Omental fat pad (tissue), 4 donors: ENCODE data around the gene GAS6. TPM values are rescaled to one million over a fixed set of nuclear protein-coding genes. Genes with fewer than 3 reads are reported as not detected.
"Not testable (repeated sequence)": the region's sequence is repeated elsewhere in the genome, so short reads cannot be mapped to it uniquely, and the experiment has no call there.

Experiments
- ATAC-seq: fragments of 150-250 bp; one replicate; pipeline ENCODE4 v1.9.1; 2016; ENCODE audit warnings: mild to moderate bottlenecking, moderate library complexity; ENCODE audit not compliant: low FRiP score
- DNase-seq: peaks from one replicate; pipeline ENCODE4 v3.0.0-alpha.2; 2019; ENCODE audit warnings: low spot score
- total RNA-seq, 4 donors: library from RNA; depleted of rRNA; stranded (reverse); fragments of >200 nt; gene quantifications; one replicate each; pipeline ENCODE4 v1.1.0, GENCODE V29; 2016
- TF ChIP-seq, protein P1 (sequence below), 3 donors: fragments of 450-650 bp; IDR thresholded peaks; one replicate each; pipeline ENCODE4 v1.5.1; 2016 to 2017; ENCODE audit warnings: antibody characterized with exemption in 3 of 3, mild to moderate bottlenecking in 3 of 3, moderate library complexity in 2 of 3

The GAS6 gene
- total RNA-seq = 100 to 1,000 TPM; 129 to 207 (median 164) TPM

DNA sequence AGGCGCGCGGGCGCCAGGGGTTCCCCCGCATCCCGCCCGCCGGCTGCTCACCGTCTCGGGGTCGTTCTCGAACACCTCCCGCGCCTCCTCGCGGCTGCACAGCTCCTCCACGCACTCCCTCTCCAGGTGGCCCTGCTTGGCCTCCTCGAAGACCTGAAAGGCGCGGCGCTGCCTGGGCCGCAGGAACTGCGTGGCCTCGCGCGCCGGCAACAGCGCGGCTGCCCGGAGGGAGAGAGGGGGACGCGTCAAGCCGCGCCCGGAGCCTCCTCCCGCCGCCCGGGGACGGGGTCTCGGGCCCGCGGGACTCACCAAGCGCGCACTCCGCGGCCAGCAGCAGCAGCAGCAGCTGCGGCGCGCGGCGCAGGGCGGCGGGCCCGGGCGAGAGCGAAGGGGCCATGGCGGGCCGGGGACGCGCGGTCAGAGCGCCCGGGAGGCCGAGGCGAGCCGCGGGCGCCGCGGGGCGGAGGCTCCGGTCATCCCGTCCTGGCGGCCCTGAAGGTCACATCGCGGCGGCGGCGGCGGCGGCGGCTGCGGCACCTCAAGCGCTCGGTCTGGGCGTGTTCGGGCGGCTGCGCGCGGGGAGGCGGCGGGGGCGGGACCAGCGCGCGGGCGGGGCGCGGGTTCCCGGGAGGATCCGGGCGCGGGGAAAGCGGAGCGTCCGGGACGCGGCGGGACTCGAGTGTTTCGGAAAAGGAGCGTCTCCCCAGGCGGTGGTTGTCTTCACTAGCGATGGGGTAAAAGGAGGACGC lies at the start of gene GAS6:
Gene GAS6 (minus strand): TSS at position 553 of the 749 bp plus-strand sequence. CDS start 156 bp downstream, at position 397.
- peak; percentile 43 for ATAC-seq
- TF ChIP-seq, protein P1, sequence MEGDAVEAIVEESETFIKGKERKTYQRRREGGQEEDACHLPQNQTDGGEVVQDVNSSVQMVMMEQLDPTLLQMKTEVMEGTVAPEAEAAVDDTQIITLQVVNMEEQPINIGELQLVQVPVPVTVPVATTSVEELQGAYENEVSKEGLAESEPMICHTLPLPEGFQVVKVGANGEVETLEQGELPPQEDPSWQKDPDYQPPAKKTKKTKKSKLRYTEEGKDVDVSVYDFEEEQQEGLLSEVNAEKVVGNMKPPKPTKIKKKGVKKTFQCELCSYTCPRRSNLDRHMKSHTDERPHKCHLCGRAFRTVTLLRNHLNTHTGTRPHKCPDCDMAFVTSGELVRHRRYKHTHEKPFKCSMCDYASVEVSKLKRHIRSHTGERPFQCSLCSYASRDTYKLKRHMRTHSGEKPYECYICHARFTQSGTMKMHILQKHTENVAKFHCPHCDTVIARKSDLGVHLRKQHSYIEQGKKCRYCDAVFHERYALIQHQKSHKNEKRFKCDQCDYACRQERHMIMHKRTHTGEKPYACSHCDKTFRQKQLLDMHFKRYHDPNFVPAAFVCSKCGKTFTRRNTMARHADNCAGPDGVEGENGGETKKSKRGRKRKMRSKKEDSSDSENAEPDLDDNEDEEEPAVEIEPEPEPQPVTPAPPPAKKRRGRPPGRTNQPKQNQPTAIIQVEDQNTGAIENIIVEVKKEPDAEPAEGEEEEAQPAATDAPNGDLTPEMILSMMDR (IDR thresholded peaks at IDR 0.05) = no peak
- peak; percentile 17 for DNase-seq

DNA sequence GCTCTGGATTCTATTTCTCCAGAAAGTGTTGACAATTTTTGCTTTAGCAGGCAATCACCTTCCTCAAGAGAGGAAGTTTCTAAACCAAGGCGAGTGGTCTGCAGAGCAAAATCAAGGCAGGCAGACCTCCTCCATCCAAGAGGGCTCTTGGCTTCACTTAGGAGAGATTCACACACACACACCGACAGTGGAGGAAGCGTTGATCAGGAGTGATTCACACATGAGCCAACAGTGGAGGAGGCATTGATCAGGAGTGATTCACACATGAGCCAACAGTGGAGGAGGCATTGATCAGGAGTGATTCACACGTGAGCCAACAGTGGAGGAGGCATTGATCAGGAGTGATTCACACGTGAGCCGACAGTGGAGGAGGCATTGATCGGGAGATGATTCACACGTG lies 49.5 kb upstream of the GAS6 start:
- not testable (repeated sequence) for DNase-seq, ATAC-seq

DNA sequence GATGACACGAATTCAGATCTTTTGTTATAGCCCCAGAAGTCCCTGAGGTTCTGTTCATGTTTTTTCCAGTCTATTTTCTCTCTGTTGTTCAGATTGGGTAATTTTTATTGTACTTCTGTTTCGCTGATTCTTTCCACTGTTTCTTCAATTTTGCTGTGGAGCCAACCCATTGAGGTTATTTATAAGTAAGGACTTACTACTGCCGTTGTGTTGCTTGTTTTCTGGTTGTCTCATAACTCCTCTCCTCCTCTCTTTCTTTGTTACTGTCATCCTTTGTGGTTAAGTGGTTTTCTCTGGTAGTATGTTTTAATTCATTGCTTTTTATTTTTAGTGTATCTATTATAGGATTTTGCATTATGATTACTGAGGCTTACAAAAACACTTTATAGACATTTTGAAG lies 48.7 kb upstream of the GAS6 start:
- TF ChIP-seq, protein P1 (IDR thresholded peaks at IDR 0.05) = no peak
- DNase-seq = no peak
- ATAC-seq = no peak

DNA sequence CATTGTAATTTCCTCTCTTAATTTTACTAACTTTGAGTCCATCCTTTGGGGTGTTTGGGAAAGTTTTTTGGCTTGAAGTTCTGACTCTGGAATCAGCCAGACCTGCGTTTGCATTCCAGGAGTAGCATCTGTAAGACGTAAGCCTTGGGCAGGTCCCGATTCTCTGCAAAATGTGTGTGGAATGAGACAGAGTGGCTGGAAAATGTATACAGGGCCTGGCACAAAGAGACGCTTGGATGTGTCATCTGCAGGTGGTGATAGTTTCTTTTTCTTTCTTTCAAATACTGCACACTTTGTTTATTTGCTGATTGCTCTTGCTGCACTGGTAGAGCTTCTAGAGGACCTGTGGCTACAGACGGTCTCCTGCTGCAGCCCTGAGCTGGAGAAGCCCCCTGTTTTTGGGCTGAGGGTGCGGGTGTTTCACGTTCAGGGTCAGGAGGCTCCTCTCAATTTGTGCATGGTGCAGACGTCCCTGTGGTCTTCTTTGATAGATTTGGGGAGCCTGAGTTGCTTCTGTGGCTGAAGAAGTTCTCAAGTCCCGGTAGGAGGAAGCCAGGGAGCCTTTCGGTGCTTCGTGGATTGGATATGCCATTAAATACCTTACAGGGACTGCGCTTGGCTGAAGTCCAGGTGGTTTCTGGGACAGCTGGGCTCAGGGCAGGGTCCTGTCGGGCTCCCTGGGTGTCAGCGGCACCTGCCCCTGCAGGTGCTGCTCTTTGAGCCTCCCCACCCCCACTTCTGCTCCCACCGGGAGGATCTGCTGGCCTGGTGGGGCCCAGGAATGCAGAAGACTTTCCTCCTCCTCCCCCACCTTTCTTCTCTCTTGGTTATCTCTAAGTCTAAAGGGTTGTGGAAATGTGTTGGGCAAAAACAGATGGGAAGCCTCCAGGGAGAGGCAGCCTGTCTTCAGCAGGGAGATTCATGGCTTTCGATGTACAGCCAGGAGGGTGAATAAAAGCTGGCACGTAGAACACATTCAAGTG lies 44.0 kb upstream of the GAS6 start:
- ATAC-seq = peak; percentile 62
- DNase-seq = peak; percentile 18

DNA sequence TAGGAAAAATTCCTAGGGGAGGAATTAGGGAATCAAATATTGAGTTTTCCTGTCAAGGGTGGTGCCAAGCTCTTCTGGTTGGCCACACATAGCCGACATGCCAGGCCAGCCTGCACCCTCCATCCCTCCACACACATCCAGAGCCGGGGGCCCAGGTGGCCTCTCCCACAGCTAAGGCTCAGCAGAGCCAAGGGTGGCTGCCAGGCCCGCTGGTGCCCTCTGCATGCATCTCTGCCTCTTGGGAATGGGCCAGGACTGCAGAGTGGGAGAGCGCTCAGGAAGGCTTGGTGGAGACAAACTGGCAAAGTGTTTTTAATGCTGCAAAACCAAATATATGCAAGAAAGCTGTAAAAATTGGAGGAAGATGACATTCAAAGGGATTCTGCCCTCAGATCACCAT lies 42.7 kb upstream of the GAS6 start:
- TF ChIP-seq, protein P1 (IDR thresholded peaks at IDR 0.05) = no peak
- ATAC-seq (no peak), DNase-seq (peak; percentile 18)

More for the DNA sequence above, 44.0 kb upstream of the GAS6 start:
- TF ChIP-seq, protein P1 (IDR thresholded peaks at IDR 0.05) = no peak

DNA sequence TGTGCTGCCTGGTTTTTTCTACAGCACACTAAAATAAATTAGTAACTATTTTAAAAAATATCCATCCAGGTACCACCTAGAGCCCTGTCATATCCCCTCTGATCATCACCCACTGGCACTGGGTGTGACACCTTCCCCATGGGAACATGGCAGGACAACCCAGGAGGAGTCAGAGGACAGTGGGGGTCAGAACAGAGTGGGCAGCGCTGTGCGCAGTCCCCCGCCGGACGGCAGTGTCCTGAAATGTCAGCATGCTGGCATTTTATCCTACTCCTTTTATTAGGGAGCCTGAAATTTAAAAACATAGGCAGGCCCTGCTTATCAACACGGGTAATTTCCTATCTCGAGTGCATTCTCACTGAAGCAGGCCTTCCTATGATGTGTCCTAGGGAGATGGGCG lies 42.1 kb upstream of the GAS6 start:
- no peak for ATAC-seq
- DNase-seq = peak; percentile 5
- TF ChIP-seq, protein P1 (IDR thresholded peaks at IDR 0.05) = no peak

DNA sequence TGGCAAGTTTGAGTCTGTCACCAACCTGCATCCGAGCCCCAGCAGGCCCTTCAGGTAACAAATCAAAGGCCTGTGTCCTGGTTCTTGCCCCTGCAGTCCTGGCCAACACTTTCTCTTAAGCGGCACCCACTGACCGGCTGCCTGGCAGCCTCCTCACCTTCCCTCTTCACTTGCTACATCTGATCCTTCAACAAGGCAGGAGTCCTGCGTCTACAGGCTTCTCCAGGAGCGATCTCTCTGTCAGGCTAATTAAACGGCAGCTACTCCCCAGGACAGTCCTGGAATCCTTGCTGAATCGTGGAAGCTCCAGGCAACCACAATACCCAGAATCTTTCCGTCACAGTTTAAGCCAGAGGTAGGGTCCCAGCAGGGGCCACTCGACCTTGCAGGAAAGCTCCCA lies 41.1 kb upstream of the GAS6 start:
- peak; percentile 16 for DNase-seq
- no peak for ATAC-seq
- TF ChIP-seq, protein P1 (IDR thresholded peaks at IDR 0.05) = no peak
